AG20443 (cell line): ENCODE measurements around the gene KHDC1.
A peak's percentile ranks its signal among the peaks of the same experiment; 100 is the strongest.
"Not testable (repeated sequence)": the region's sequence is repeated elsewhere in the genome, so short reads cannot be mapped to it uniquely, and the experiment has no call there.

Source experiments
- DNase-seq: peaks from one replicate; pipeline ENCODE4 v3.0.0; 2012; ENCODE audit warnings: low spot score, mixed read lengths

Gene KHDC1

DNA sequence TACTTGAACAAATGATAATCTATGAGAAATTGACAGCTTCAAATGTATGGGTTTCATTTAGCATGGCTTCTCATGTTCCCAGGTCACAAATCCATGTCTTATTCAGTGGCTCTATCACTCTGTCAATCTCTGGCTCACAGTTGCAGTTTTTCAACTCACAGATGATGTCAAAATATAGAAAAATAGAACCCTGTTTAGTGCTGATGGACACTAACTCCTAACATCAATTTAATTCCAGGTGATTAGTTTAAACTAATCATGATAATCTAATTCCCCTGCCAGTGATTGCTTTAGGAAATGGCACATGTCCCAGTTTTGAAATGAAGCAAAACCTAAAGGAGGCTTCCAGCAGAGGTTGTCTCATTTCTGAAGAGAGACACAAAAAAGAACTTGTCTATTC is 13.0 kb downstream of the KHDC1 start:
- no peak for DNase-seq

DNA sequence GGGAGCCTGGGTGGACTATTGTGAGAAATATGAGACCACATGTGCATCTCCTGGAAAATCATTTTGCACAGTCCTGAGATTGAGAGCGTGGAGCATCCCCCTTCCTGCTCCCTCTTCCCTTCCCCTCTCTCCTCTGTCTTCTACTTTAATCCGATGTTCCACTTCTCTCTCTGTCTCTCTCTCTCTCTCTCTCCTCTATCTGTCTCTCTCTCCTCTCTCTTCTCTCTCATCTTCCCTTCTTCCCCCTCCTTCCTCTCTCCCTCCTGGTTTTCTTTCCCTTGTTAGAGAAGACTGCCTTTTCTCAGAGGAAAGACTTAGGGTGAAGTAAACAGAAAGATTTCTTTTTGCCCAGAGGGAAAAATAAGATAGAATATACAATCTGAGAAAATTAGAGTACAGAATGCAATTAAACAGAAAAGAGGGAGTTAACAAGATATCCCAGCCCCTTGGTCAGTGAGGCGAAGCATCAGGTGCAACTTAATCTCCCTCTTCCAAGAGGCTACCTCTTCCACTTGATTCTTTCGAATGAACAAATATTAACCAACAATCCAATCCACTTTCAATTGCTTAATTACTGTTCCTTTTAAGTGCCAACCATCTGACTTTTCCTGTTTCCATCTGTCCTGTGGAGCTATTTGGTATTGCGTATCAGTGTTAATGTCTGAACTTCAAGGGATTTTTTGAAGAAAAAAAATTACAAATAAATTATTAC is 14.6 kb downstream of the KHDC1 start:
- no peak for DNase-seq

GRCh38 chr6:73242001-73242400 is 21.0 kb downstream of the KHDC1 start:
- no peak for DNase-seq

DNA sequence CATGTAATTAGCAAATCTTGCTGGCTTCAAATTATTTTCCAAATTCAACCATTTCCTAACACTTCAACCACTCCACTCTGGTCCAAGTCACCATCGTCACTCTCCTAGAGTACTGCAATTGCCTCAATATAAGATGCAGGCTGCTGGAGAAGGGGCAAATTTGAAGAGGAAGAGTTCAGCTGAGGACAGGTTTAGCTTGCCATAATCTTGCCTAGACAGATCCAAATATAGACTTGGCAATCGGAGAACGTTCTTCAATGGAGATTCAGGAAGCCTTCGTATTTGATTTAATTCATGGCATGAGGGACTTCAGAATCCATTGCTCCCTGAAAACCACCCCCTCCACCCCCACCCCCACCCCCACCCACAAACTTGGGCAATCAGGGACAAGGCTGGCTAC is 22.3 kb downstream of the KHDC1 start:
- no peak for DNase-seq

DNA sequence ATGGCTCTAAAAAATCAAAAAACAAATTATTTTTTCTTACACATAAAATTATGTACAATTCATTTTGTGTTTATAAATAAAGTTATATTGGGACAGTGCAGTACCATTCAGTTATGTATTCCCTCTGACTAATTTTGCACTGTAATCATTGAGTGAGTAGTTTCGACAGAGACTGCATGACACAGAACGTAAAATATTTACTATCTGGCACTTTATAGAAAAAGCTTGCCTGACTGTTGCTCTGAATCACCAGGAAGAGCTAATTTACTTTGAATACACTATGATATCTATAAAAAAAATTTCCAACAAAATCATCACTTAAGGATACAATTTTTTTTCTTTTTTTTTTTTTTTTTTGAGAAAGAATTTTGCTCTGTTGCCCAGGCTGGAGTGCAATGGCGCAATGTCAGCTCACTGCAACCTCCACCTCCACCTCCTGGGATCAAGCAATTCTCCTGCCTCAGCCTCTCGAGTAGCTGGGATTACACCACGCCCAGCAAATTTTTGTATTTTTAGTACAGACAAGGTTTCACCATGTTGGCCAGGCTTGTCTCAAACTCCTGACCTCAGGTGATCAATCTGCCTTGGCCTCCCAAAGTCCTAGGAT is 26.7 kb downstream of the KHDC1 start:
- DNase-seq = peak; percentile 78

DNA sequence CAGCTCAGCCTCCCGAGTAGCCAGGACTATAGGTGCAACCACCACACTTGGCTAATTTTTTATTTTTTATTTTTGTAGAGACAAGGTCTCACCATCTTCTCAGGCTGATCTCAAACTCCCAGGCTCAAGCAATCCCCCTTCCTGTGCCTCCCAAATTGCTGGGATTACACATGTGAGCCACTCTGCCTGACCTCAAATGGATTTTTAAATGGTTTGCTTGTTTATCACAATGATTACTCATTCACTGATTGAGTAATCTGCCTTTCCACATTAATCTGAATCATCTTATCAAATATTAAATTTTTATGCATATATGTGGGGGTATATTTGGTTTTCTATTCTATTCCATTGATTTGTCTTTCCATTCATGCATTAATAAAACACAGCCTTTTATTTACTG is 28.3 kb downstream of the KHDC1 start:
- peak; percentile 36 for DNase-seq

DNA sequence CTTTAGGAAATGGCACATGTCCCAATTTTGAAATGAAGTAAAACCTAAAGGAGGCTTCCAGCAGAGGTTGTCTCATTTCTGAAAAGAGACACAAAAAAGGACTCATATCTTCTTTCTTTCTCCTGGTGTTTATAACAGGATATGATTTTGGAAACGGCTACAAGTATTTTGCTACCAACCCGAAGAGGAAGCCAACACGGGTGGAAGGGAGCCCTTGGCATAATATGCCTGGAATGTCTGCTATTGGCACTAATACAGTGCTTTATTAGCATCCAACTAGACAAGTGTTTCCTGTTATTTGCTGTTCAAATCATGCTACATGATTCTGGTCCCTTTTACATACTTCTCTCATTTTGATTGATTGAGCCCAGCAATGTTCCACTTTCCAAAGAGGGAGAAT is 29.0 kb downstream of the KHDC1 start:
- DNase-seq = not testable (repeated sequence)

GRCh38 chr6:73233048-73233447 is 29.9 kb downstream of the KHDC1 start:
- DNase-seq = no peak

DNA sequence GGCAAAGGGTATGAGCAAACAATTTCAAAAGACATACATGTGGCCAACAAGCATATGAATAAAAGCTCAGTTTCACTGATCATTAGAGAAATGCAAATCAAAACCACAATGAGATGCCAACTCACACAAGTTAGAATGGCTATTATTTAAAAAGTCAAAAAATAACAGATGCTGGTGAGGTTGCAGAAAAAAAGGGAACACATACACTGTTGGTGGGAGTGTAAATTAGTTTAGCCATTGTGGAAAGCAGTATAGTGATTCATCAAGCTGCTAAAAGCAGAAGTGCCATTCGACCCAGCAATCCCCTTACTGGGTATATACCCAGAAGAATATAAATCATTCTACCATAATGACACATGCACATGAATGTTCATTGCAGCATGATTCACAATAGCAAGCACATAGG is 31.0 kb downstream of the KHDC1 start:
- DNase-seq = no peak

- DNase-seq = no peak
These were observed 35.3 kb downstream of the KHDC1 start for GRCh38 chr6:73227606-73228255.

DNA sequence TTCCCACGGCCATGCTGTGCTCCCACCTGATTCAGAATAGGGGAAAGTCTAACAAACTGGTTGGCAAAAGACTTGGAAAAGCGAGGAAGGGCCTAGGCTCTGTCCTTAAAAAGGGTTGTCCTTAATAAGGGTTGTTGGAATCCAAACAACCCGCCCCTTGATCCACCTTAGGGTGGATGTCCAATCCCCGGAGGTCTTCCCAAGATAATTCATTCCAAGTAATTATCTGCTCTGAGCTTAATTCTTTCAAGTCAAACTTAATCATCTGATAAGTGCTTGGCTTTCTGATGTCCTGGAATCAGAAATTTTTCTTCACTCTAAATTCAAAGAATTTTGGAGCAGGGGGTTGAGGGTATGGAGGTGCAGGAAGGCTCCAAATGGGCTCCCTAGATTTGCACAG is 37.6 kb downstream of the KHDC1 start, which contains the start of gene KHDC1L:
Gene KHDC1L (minus strand): TSS at position 101 of the 400 bp plus-strand sequence. CDS start 88 bp downstream, at position 13.
- DNase-seq = no peak

- DNase-seq = no peak
These were observed 46.1 kb downstream of the KHDC1 start for GRCh38 chr6:73216859-73217258.

- no peak for DNase-seq
These were observed 53.9 kb downstream of the KHDC1 start for GRCh38 chr6:73209117-73209516.

GRCh38 chr6:73207221-73207837 is 55.7 kb downstream of the KHDC1 start:
- DNase-seq = no peak

GRCh38 chr6:73204252-73204651 is 58.7 kb downstream of the KHDC1 start:
- no peak for DNase-seq

GRCh38 chr6:73203098-73203497 is 59.9 kb downstream of the KHDC1 start:
- no peak for DNase-seq

- peak; percentile 13 for DNase-seq
These were observed 62.3 kb downstream of the KHDC1 start for GRCh38 chr6:73200735-73201134.

- DNase-seq = no peak
These were observed 62.7 kb downstream of the KHDC1 start for GRCh38 chr6:73200247-73200646.

DNA sequence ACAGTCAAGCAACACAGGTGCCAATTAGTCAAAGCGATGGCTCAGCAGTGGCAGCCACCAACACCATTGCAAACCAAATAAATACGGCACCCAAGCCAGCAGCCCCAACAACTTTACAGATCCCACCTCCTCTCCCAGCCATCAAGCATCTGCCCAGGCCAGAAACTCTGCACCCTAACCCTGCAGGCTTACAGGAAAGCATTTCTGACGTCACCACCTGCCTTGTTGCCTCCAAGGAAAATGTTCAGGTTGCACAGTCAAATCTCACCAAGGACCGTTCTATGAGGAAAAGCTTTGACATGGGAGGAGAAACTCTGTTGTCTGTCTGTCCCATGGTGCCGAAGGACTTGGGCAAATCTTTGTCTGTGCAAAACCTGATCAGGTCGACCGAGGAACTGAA is 68.3 kb downstream of the KHDC1 start:
- no peak for DNase-seq

- DNase-seq = not testable (repeated sequence)
These were observed 69.7 kb downstream of the KHDC1 start for GRCh38 chr6:73193302-73193701.
